Measurements from ENCODE around the gene ZNF605. TPM values are rescaled to one million over a fixed set of nuclear protein-coding genes. Genes with fewer than 3 reads are reported as not detected.

Gene ZNF605
- total RNA-seq, 1 experiment from 2014 or later: 19.3 TPM

- Histone ChIP-seq H3K14ac (ENCODE audit: insufficient read depth, low read length) (no peak overlapping the region), H3K79me1 (ENCODE audit: insufficient read depth, low read depth, low read length, poor library complexity, severe bottlenecking) (no peaks in the 10 kb centered on the region), H2BK120ac (ENCODE audit: low read depth, low read length, poor library complexity, severe bottlenecking) (no peak overlapping the region), H3K27me3 (ENCODE audit: insufficient read depth, low read length) (no peaks in the 10 kb centered on the region), H4K5ac (ENCODE audit: insufficient read length, low read depth, low read length) (no peak overlapping the region), H3K23ac (ENCODE audit: insufficient read length, low read depth, low read length) (no peak overlapping the region), H3K23me2 (ENCODE audit: insufficient read length, low read depth, low read length, poor library complexity, severe bottlenecking) (no peaks in the 10 kb centered on the region), H3K18ac (ENCODE audit: insufficient read length, low read depth, low read length) (no peak overlapping the region), H2AFZ (ENCODE audit: low read length) (no peak overlapping the region), H4K8ac (replicated peaks; ENCODE audit: insufficient read length, low read depth, low read length) (no peak overlapping the region), H3K4ac (ENCODE audit: low read depth, low read length) (no peak overlapping the region), H4K91ac (ENCODE audit: insufficient read length, low read depth, low read length) (no peak overlapping the region), H3K4me1 (ENCODE audit: insufficient read depth, low read length) (no peaks in the 10 kb centered on the region), H2BK20ac (ENCODE audit: low read depth, low read length, poor library complexity, severe bottlenecking) (no peak overlapping the region), H3K4me2 (ENCODE audit: insufficient read depth, insufficient read length, low read length) (no peak overlapping the region), H3K27ac (ENCODE audit: insufficient read length, low read depth, low read length) (no peak overlapping the region), H3K9me3 (ENCODE audit: control insufficient read depth, low read depth, low read length) (peaks cover 42% of the 10 kb centered on the region), H2BK15ac (ENCODE audit: low read depth, low read length) (no peak overlapping the region), H3K9ac (ENCODE audit: extremely low read depth, insufficient read length, low read length) (no peak overlapping the region), H3K56ac (ENCODE audit: insufficient read length, low read depth, low read length) (no peak overlapping the region), H2BK5ac (ENCODE audit: insufficient read length, low read length) (no peak overlapping the region), H2AK5ac (ENCODE audit: insufficient read length, low read length) (no peak overlapping the region), H3T11ph (ENCODE audit: low read length) (no peak overlapping the region), H4K20me1 (ENCODE audit: control insufficient read depth, insufficient read depth, insufficient read length) (no peaks in the 10 kb centered on the region), H2BK12ac (ENCODE audit: insufficient read length, low read depth, low read length) (no peak overlapping the region), H3K79me2 (ENCODE audit: insufficient read depth, low read length) (peaks cover 5% of the 10 kb centered on the region; the same call in 1 of the 2 replicates)
- Mint-ChIP-seq H3K27ac (no peak overlapping the region), H3K27me3 (ENCODE audit: low read depth) (peaks cover 2% of the 10 kb centered on the region), H3K36me3 (ENCODE audit: insufficient read depth in 1 of 3, low read depth in 3 of 3) (peaks cover 53 to 61% (median 58%) of the 10 kb centered on the region in 3 experiments), H3K4me3 (no peak overlapping the region), H3K9me3 (peaks cover 57 to 70% of the 10 kb centered on the region in 2 experiments), H3K4me1 (peaks cover 7% of the 10 kb centered on the region in 2 experiments)
- no peak for TF ChIP-seq CTCF (conservative IDR thresholded peaks at IDR 0.05)
- WGBS (ENCODE audit: extremely low coverage, insufficient read length, low lambda C conversion rate): no CpG with 5 or more reads among the region's 30 CpGs
- DNase-seq: no peak
These were observed 5.9 kb downstream of the ZNF605 start for GRCh38 chr12:132949936-132950837.
